Keratinocyte (primary cell): Measurements from ENCODE around the gene SHC3. TPM values are rescaled to one million over a fixed set of nuclear protein-coding genes. Genes with fewer than 3 reads are reported as not detected.

Experiments
- DNase-seq: peaks from one replicate; pipeline ENCODE4 v3.0.0-alpha.2; 2011; ENCODE audit warnings: low read depth, missing footprints, low spot score
- FAIRE-seq: peaks from 2 replicates; lab custom pipeline; 2011; peaks lifted over from hg19 to GRCh38; lab: Jason Lieb, UNC
- H2AFZ ChIP-seq: 2 replicates; pipeline ENCODE4 v1.6.0; 2012; ENCODE audit warnings: low read length, control low read depth, inconsistent platforms; ENCODE audit not compliant: control insufficient read depth
- H3K27ac ChIP-seq: 2 replicates; pipeline ENCODE4 v1.5.1; 2011; ENCODE audit warnings: low read length; ENCODE audit not compliant: control insufficient read depth, insufficient read depth
- H3K27me3 ChIP-seq: 3 replicates; pipeline ENCODE4 v1.6.0; 2011; ENCODE audit warnings: low read length; ENCODE audit not compliant: control insufficient read depth, insufficient read depth; ENCODE audit errors: extremely low read depth
- H3K36me3 ChIP-seq, 2 experiments: 2 replicates in 1 of 2; 3 replicates in 1 of 2; pipeline ENCODE4 v1.5.1; 2011; ENCODE audit warnings: low read length in 2 of 2, mild to moderate bottlenecking in 1 of 2; ENCODE audit not compliant: control insufficient read depth in 2 of 2, insufficient read depth in 2 of 2; ENCODE audit errors: extremely low read depth in 1 of 2
- H3K4me1 ChIP-seq: 3 replicates; pipeline ENCODE4 v1.5.1; 2011; ENCODE audit warnings: low read length; ENCODE audit not compliant: control insufficient read depth, insufficient read depth; ENCODE audit errors: extremely low read depth
- H3K4me2 ChIP-seq: 3 replicates; pipeline ENCODE4 v1.6.0; 2011; ENCODE audit warnings: low read depth, low read length; ENCODE audit not compliant: control insufficient read depth, insufficient read depth; ENCODE audit errors: extremely low read depth
- H3K4me3 ChIP-seq, 3 experiments: fragments of 200-600 bp in 1 of 3; sonication (generic) in 1 of 3; 2 replicates in 2 of 3; 3 replicates in 1 of 3; pipeline ENCODE4 v1.5.1; 2011 to 2016; ENCODE audit warnings: low read length in 3 of 3, mild to moderate bottlenecking in 3 of 3, control low read depth in 2 of 3, inconsistent platforms in 1 of 3, low read depth in 1 of 3, mixed read lengths in 1 of 3, mixed run types in 1 of 3, moderate library complexity in 1 of 3; ENCODE audit not compliant: control insufficient read depth in 2 of 3, insufficient read depth in 2 of 3; ENCODE audit errors: extremely low read depth in 1 of 3
- H3K79me2 ChIP-seq: 2 replicates; pipeline ENCODE4 v1.6.0; 2012; ENCODE audit warnings: low read length; ENCODE audit not compliant: control insufficient read depth, insufficient read depth
- H3K9ac ChIP-seq: 3 replicates; pipeline ENCODE4 v1.6.0; 2011; ENCODE audit warnings: low read length; ENCODE audit not compliant: control insufficient read depth, insufficient read depth; ENCODE audit errors: extremely low read depth
- H3K9me1 ChIP-seq: 3 replicates; pipeline ENCODE4 v1.6.0; 2011; ENCODE audit warnings: low read length; ENCODE audit not compliant: control insufficient read depth, insufficient read depth; ENCODE audit errors: extremely low read depth
- H3K9me3 ChIP-seq: 2 replicates; pipeline ENCODE4 v1.5.1; 2012; ENCODE audit warnings: low read depth, low read length; ENCODE audit not compliant: control insufficient read depth
- H4K20me1 ChIP-seq: 3 replicates; pipeline ENCODE4 v1.6.0; 2011; ENCODE audit warnings: low read length; ENCODE audit not compliant: control insufficient read depth, insufficient read depth; ENCODE audit errors: extremely low read depth
- EZH2 ChIP-seq: IDR thresholded peaks from one replicate; pipeline ENCODE4 v1.6.1; 2012; ENCODE audit warnings: inconsistent platforms, mild to moderate bottlenecking, low read length, moderate library complexity
- dilution Hi-C: fragments of 300-500 bp; cut with MboI; formaldehyde crosslinking; loops from one replicate; pipeline ENCODE4 v1.7.0; 2020; ENCODE audit warnings: low sequenced_read_pairs; ENCODE audit not compliant: extremely low pct_ligation_motif_present
- polyA plus RNA-seq, 5 experiments: library from polyadenylated mRNA; depleted of rRNA in 3 of 5; stranded (reverse) in 3 of 5; stranded (forward) in 1 of 5; unstranded in 1 of 5; fragments of >200 nt; gene quantifications; 1 replicate in 1 of 5; 2 replicates in 3 of 5; 3 replicates in 1 of 5; pipeline versions ENCODE4 v1.2.1 to v1.2.3, GENCODE V29; 2011 to 2012; ENCODE audit warnings: missing spikeins in 2 of 5, low read depth in 1 of 5, low replicate concordance in 1 of 5
- TF ChIP-seq, protein P1 (sequence below), 3 experiments: IDR thresholded peaks in 1 of 3; conservative IDR thresholded peaks in 1 of 3; optimal IDR thresholded peaks in 1 of 3; 2 replicates in 2 of 3; 3 replicates in 1 of 3; pipeline versions ENCODE3 to v1.5.1; 2011; ENCODE audit warnings: low read length in 3 of 3, mild to moderate bottlenecking in 3 of 3, moderate library complexity in 2 of 3, control low read depth in 1 of 3, inconsistent platforms in 1 of 3; ENCODE audit not compliant: insufficient read depth in 2 of 3; ENCODE audit errors: extremely low read depth in 1 of 3

The SHC3 gene
- polyA plus RNA-seq, 1 donor (not counting 4 experiments of a cell fraction or from before 2014, with no cell fraction given) = 0.03 TPM

DNA sequence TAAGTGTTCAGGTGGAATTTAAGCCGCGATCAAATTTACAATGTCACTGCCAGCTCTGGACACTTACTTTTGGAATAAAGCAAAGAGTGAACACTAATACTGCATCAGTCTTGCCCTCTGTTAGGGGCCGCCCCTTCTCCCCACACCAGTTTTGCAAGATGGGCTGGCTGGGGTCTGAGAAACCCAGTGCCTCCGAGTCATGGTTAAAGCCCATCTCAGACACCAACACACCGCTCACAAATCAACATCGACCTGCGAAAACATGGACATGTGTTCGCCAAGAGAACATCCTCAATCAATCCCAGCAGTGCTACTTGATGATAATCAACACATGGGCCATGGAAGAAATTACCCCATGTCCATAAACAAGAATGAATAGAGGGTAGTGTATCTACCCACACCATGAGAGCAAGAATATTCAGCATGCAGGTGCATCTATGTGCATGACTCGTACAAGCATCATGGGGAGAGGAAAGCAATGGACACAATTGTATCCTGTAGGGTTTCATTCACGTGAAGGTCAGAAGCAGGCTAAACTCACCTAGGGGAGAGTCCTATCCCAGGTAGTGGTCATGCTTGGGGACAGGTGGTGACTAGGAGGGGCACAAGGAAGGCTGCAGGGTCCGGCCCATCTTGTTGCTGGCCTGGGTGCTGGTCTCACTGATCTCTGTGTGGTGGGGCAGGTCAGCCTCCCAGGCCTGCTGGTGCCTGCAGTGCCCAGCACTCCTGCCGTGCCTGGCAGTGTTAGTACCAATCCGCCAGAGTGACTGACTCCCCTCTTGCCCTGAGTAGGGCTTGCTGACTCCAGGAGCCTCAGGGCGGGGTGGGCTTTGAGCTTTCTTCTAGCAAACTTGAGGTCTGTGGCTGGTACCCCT, 182.3 kb downstream of the SHC3 start:
- no peak overlapping the region for H3K9ac ChIP-seq
- no peaks in the 10 kb centered on the region for H3K79me2 ChIP-seq
- no peak for FAIRE-seq
- no peaks in the 10 kb centered on the region for H3K27me3 ChIP-seq
- no peak overlapping the region for H3K4me2 ChIP-seq
- no peak for DNase-seq
- H3K9me3 ChIP-seq = no peaks in the 10 kb centered on the region
- no peaks in the 10 kb centered on the region for H4K20me1 ChIP-seq
- dilution Hi-C loops = no loop called here
- H3K4me3 ChIP-seq = no peak overlapping the region
- no peaks in the 10 kb centered on the region for H3K36me3 ChIP-seq
- no peaks in the 10 kb centered on the region for H3K9me1 ChIP-seq
- peaks cover 6% of the 10 kb centered on the region for H3K4me1 ChIP-seq
- no peak for TF ChIP-seq EZH2
- TF ChIP-seq, protein P1, sequence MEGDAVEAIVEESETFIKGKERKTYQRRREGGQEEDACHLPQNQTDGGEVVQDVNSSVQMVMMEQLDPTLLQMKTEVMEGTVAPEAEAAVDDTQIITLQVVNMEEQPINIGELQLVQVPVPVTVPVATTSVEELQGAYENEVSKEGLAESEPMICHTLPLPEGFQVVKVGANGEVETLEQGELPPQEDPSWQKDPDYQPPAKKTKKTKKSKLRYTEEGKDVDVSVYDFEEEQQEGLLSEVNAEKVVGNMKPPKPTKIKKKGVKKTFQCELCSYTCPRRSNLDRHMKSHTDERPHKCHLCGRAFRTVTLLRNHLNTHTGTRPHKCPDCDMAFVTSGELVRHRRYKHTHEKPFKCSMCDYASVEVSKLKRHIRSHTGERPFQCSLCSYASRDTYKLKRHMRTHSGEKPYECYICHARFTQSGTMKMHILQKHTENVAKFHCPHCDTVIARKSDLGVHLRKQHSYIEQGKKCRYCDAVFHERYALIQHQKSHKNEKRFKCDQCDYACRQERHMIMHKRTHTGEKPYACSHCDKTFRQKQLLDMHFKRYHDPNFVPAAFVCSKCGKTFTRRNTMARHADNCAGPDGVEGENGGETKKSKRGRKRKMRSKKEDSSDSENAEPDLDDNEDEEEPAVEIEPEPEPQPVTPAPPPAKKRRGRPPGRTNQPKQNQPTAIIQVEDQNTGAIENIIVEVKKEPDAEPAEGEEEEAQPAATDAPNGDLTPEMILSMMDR (optimal IDR thresholded peaks at IDR 0.05 in 1 of 3, IDR thresholded peaks at IDR 0.05 in 1 of 3, conservative IDR thresholded peaks at IDR 0.05 in 1 of 3; ENCODE audit: extremely low read depth in 1 of 3, insufficient read depth in 2 of 3, low read length in 3 of 3) = no peak
- no peak overlapping the region for H3K27ac ChIP-seq
- H2AFZ ChIP-seq = no peak overlapping the region

DNA sequence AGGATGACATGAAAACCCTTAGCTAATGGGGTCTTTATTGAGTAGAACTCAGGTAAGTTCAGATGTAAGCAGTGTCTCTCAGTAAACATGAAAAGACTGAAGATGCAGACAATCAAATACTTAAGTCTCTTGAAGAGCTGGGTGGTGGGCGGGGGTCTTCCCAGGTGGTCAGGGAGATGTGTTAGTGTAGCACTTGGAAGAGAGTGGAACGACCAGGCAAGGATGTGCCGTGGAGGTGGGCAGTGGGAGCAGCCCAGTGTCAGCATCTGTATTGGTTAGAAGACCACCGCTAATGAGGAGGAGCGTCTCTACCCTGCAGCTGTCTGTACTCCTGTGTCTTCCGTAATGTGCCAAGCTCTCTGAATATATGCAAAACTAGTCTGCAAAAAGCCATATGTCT, 183.0 kb downstream of the SHC3 start:
- no peak overlapping the region for H3K4me2 ChIP-seq
- DNase-seq = no peak
- H2AFZ ChIP-seq = no peak overlapping the region
- no peak overlapping the region for H3K4me3 ChIP-seq
- no peaks in the 10 kb centered on the region for H3K9me1 ChIP-seq
- H3K27ac ChIP-seq = no peak overlapping the region
- TF ChIP-seq EZH2 = no peak
- TF ChIP-seq, protein P1 (optimal IDR thresholded peaks at IDR 0.05 in 1 of 3, IDR thresholded peaks at IDR 0.05 in 1 of 3, conservative IDR thresholded peaks at IDR 0.05 in 1 of 3; ENCODE audit: extremely low read depth in 1 of 3, insufficient read depth in 2 of 3, low read length in 3 of 3) = no peak
- no peak for FAIRE-seq
- H3K9me3 ChIP-seq = no peaks in the 10 kb centered on the region
- H3K9ac ChIP-seq = no peak overlapping the region
- H4K20me1 ChIP-seq = no peaks in the 10 kb centered on the region
- H3K36me3 ChIP-seq = no peaks in the 10 kb centered on the region
- peaks cover under 1% of the 10 kb centered on the region for H3K4me1 ChIP-seq
- no peaks in the 10 kb centered on the region for H3K79me2 ChIP-seq
- dilution Hi-C loops = no loop called here
- no peaks in the 10 kb centered on the region for H3K27me3 ChIP-seq
